ENCODE data around the gene DAZAP1.

The DAZAP1 gene

GRCh38 chr19:1441677-1442438 lies 34.5 kb downstream of the DAZAP1 start:
- DNase-seq (ENCODE audit: low read depth), result no peak

- peak; percentile 72 for DNase-seq (ENCODE audit: low read depth)
Measured at GRCh38 chr19:1445185-1445931, 38.0 kb downstream of the DAZAP1 start.

GRCh38 chr19:1445932-1446712 lies 38.7 kb downstream of the DAZAP1 start:
- DNase-seq (ENCODE audit: low read depth), result no peak

- no peak for DNase-seq (ENCODE audit: low read depth)
Measured at GRCh38 chr19:1446713-1447481, 39.5 kb downstream of the DAZAP1 start.

GRCh38 chr19:1447504-1447903 lies 40.1 kb downstream of the DAZAP1 start:
- no peak for DNase-seq (ENCODE audit: low read depth)

- DNase-seq (ENCODE audit: low read depth), result no peak
Measured at GRCh38 chr19:1447944-1448343, 40.6 kb downstream of the DAZAP1 start.

GRCh38 chr19:1449467-1450442 lies 42.4 kb downstream of the DAZAP1 start, which contains the start of gene APC2:
APC2 (plus strand) TSS chr19:1450121; CDS start chr19:1453002, 2,881 bp downstream.
- no peak for DNase-seq (ENCODE audit: low read depth)

- no peak for DNase-seq (ENCODE audit: low read depth)
Measured at GRCh38 chr19:1450735-1451731, 43.6 kb downstream of the DAZAP1 start.

GRCh38 chr19:1451916-1452801 lies 44.8 kb downstream of the DAZAP1 start:
- DNase-seq (ENCODE audit: low read depth), result no peak

GRCh38 chr19:1452802-1453524 lies 45.6 kb downstream of the DAZAP1 start:
- DNase-seq (ENCODE audit: low read depth), result no peak

- no peak for DNase-seq (ENCODE audit: low read depth)
Measured at GRCh38 chr19:1453525-1454364, 46.4 kb downstream of the DAZAP1 start.

- no peak for DNase-seq (ENCODE audit: low read depth)
Measured at GRCh38 chr19:1455002-1455335, 47.6 kb downstream of the DAZAP1 start.

GRCh38 chr19:1455336-1456120 lies 48.1 kb downstream of the DAZAP1 start:
- DNase-seq (ENCODE audit: low read depth), result no peak

GRCh38 chr19:1456121-1456900 lies 48.9 kb downstream of the DAZAP1 start:
- DNase-seq (ENCODE audit: low read depth), result no peak
